Endothelial cell of umbilical vein (primary cell): ENCODE results near the gene GPR183. TPM values are rescaled to one million over a fixed set of nuclear protein-coding genes. Genes with fewer than 3 reads are reported as not detected.

Source experiments
- BruUV-seq: library from RNA; stranded (reverse); fragments of 400-500 nt; replicated peaks from 2 replicates; lab custom pipeline; 2021; lab: Mats Ljungman, UMichigan
- CTCF ChIA-PET: fragments of 300-600, 350-600 bp; sonication (Branson Sonifier 250); formaldehyde crosslinking; loops from one replicate; lab custom pipeline; 2021; ENCODE audit warnings: antibody characterized with exemption, inconsistent platforms; lab: Charles Lee
- POLR2A ChIA-PET: fragments of 300-600, 350-600 bp; sonication (Branson Sonifier 250); formaldehyde crosslinking; loops from one replicate; lab custom pipeline; 2021; ENCODE audit warnings: antibody characterized with exemption, inconsistent platforms; lab: Charles Lee
- DNase-seq: peaks from one replicate; pipeline ENCODE4 v3.0.0-alpha.2; 2011; ENCODE audit warnings: low read depth, low spot score
- FAIRE-seq: peaks from 2 replicates; lab custom pipeline; 2011; peaks lifted over from hg19 to GRCh38; lab: Jason Lieb, UNC
- H2AFZ ChIP-seq: 2 replicates; pipeline ENCODE4 v1.6.0; 2012; ENCODE audit warnings: low read depth, low read length, control low read depth, inconsistent platforms
- H3K27ac ChIP-seq: 2 replicates; pipeline ENCODE4 v1.5.1; 2011; ENCODE audit warnings: low read depth, mild to moderate bottlenecking, control low read depth, low read length, moderate library complexity; ENCODE audit not compliant: insufficient read depth
- H3K27me3 ChIP-seq, 2 experiments: 2 replicates each; pipeline versions ENCODE4 v1.6.0 to v1.6.1; 2011; ENCODE audit warnings: low read length in 2 of 2, mixed read lengths in 1 of 2; ENCODE audit not compliant: control insufficient read depth in 2 of 2, insufficient read depth in 2 of 2
- H3K36me3 ChIP-seq, 2 experiments: 2 replicates in 1 of 2; 3 replicates in 1 of 2; pipeline ENCODE4 v1.5.1; 2011; ENCODE audit warnings: low read length in 2 of 2, mild to moderate bottlenecking in 1 of 2, moderate library complexity in 1 of 2; ENCODE audit not compliant: control insufficient read depth in 2 of 2, insufficient read depth in 2 of 2; ENCODE audit errors: extremely low read depth in 1 of 2
- H3K4me1 ChIP-seq: 3 replicates; pipeline ENCODE4 v1.5.1; 2011; ENCODE audit warnings: mild to moderate bottlenecking, low read length; ENCODE audit not compliant: control insufficient read depth, insufficient read depth; ENCODE audit errors: extremely low read depth
- H3K4me2 ChIP-seq: 2 replicates; pipeline ENCODE4 v1.6.1; 2011; ENCODE audit warnings: low read length, control low read depth, mixed read lengths; ENCODE audit not compliant: insufficient read depth
- H3K4me3 ChIP-seq, 3 experiments: fragments of 200-600 bp in 1 of 3; sonication (generic), shearing (Covaris generic) in 1 of 3; replicated peaks in 1 of 3; 2 replicates each; pipeline ENCODE4 v1.5.1; 2011 to 2016; ENCODE audit warnings: control low read depth in 3 of 3, low read length in 3 of 3, mild to moderate bottlenecking in 2 of 3, inconsistent platforms in 1 of 3, low read depth in 1 of 3, moderate library complexity in 1 of 3; ENCODE audit not compliant: insufficient read depth in 1 of 3
- H3K79me2 ChIP-seq: 2 replicates; pipeline ENCODE4 v1.6.0; 2012; ENCODE audit warnings: low read length, inconsistent platforms; ENCODE audit not compliant: control insufficient read depth, insufficient read depth
- H3K9ac ChIP-seq: replicated peaks from 2 replicates; pipeline ENCODE3; 2011; ENCODE audit warnings: low read length, control low read depth; ENCODE audit not compliant: insufficient read depth; ENCODE audit errors: extremely low read depth
- H3K9me1 ChIP-seq: replicated peaks from 3 replicates; pipeline ENCODE4 v1.6.0; 2011; ENCODE audit warnings: mild to moderate bottlenecking, low read length; ENCODE audit not compliant: control insufficient read depth, insufficient read depth; ENCODE audit errors: extremely low read depth
- H3K9me3 ChIP-seq: replicated peaks from 2 replicates; pipeline ENCODE4 v1.5.1; 2012; ENCODE audit warnings: low read length, inconsistent platforms; ENCODE audit not compliant: control insufficient read depth, insufficient read depth
- H4K20me1 ChIP-seq: replicated peaks from 2 replicates; pipeline ENCODE3; 2011; ENCODE audit warnings: mild to moderate bottlenecking, low read length; ENCODE audit not compliant: control insufficient read depth, insufficient read depth; ENCODE audit errors: extremely low read depth
- CTCF ChIP-seq, 2 donors: IDR thresholded peaks; 1 replicate in 1 of 2; 2 replicates in 1 of 2; pipeline ENCODE4 v1.5.1; 2011; ENCODE audit warnings: low read length in 2 of 2, mild to moderate bottlenecking in 2 of 2, moderate library complexity in 2 of 2, control low read depth in 1 of 2, inconsistent platforms in 1 of 2, low read depth in 1 of 2; ENCODE audit not compliant: insufficient read depth in 1 of 2; ENCODE audit errors: extremely low read depth in 1 of 2
- EZH2 ChIP-seq: IDR thresholded peaks from 2 replicates; pipeline ENCODE4 v1.6.1; 2012; ENCODE audit warnings: borderline replicate concordance, low read depth, mild to moderate bottlenecking, moderate library complexity, low read length, inconsistent platforms; ENCODE audit not compliant: severe bottlenecking
- FOS ChIP-seq: IDR thresholded peaks from 2 replicates; pipeline ENCODE4 v1.6.1; 2011; ENCODE audit warnings: mild to moderate bottlenecking, low read length, moderate library complexity, borderline replicate concordance; ENCODE audit not compliant: insufficient read depth
- GATA2 ChIP-seq: IDR thresholded peaks from 2 replicates; pipeline ENCODE4 v1.7.0; 2011; ENCODE audit warnings: low read depth, mild to moderate bottlenecking, moderate library complexity, mixed read lengths, low read length; ENCODE audit not compliant: insufficient read length, insufficient read depth
- JUN ChIP-seq: IDR thresholded peaks from 2 replicates; pipeline ENCODE4 v1.6.1; 2011; ENCODE audit warnings: borderline replicate concordance, low read depth; ENCODE audit not compliant: insufficient read length, insufficient read depth
- MYC ChIP-seq: IDR thresholded peaks from one replicate; pipeline ENCODE4 v1.6.1; 2011; ENCODE audit warnings: mild to moderate bottlenecking, low read depth, low read length
- POLR2A ChIP-seq: IDR thresholded peaks from 2 replicates; pipeline ENCODE4 v1.6.1; 2012; ENCODE audit warnings: low read depth, mild to moderate bottlenecking, control low read depth, low read length
- POLR2AphosphoS5 ChIP-seq: IDR thresholded peaks from 2 replicates; pipeline ENCODE4 v1.6.1; 2012; ENCODE audit warnings: low read depth, mild to moderate bottlenecking, control low read depth, low read length, moderate library complexity; ENCODE audit not compliant: insufficient read depth
- dilution Hi-C: fragments of 300-500 bp; cut with MboI; formaldehyde crosslinking; loops from one replicate; pipeline ENCODE4 v1.15.0; 2019; ENCODE audit warnings: low sequenced_read_pairs; ENCODE audit not compliant: extremely low pct_ligation_motif_present
- intact Hi-C: fragments of 100-400 bp; cut with micrococcal nuclease; formaldehyde crosslinking; loops from one replicate; pipeline ENCODE4 v1.10.0; 2022
- polyA plus RNA-seq, 4 experiments: library from polyadenylated mRNA; depleted of rRNA in 3 of 4; stranded (reverse) in 3 of 4; unstranded in 1 of 4; fragments of >200 nt; gene quantifications; 2 replicates each; pipeline versions ENCODE4 v1.2.1 to v1.2.3, GENCODE V29; 2011 to 2012; ENCODE audit warnings: missing spikeins in 1 of 4
- total RNA-seq: library from RNA; stranded (reverse); gene quantifications from 2 replicates; pipeline ENCODE4 v1.2.3, GENCODE V29; 2021
- TF ChIP-seq, protein P1 (sequence below): IDR thresholded peaks from 2 replicates; pipeline ENCODE4 v1.6.1; 2011; ENCODE audit not compliant: insufficient read depth, insufficient read length

The GPR183 gene
- total and polyA plus RNA-seq, 2 donors (not counting 3 experiments of a cell fraction or from before 2014, with no cell fraction given) = 0.23 TPM; not detected in 1

DNA sequence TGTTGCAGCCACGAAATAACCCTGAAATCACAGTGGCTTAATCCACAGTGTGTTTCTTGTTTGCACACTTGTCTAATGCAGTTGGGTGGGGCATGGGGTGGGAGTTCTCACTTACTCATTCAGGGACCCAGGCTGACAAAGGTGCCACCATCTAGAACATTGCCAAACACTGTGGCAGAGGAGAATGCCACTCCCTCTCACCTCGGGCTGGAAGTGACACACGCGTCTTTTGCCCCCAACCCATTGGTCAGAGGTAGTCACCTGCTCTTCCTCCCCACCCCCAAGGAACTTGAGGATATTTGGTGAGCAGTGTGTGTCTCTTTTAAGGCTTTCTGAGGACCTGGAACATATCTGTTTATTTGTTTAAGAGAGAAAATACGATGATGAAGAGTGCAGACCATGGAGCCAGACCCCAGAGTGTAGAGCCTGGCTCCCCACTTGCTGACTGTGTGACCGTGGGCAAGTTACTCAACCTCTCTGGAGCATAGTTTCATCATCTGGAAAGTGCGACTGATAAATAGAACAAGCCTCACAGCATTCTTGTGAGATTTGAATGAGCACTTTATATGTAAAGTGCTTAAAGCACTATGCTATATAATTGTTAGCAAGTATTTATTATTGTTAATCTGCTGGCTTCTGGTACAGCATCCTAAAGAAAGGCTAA is 17.4 kb downstream of the GPR183 start:
- no peak overlapping the region for H3K27ac ChIP-seq

More for the DNA sequence above, 17.4 kb downstream of the GPR183 start:
- H3K27me3 ChIP-seq = no peaks in the 10 kb centered on the region
- H3K9me1 ChIP-seq = no peaks in the 10 kb centered on the region
- no peaks in the 10 kb centered on the region for H3K36me3 ChIP-seq
- no peaks in the 10 kb centered on the region for H4K20me1 ChIP-seq
- POLR2A ChIA-PET = no interaction called here
- TF ChIP-seq MYC (no peak), FOS (no peak), GATA2 (no peak), POLR2A (no peak), JUN (no peak), CTCF (IDR thresholded peaks at IDR 0.05; ENCODE audit: extremely low read depth in 1 of 2, insufficient read depth in 1 of 2, low read depth in 1 of 2, low read length in 2 of 2) (no peak), EZH2 (no peak), POLR2AphosphoS5 (no peak)
- TF ChIP-seq, protein P1, sequence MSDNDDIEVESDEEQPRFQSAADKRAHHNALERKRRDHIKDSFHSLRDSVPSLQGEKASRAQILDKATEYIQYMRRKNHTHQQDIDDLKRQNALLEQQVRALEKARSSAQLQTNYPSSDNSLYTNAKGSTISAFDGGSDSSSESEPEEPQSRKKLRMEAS = no peak
- FAIRE-seq (no peak), DNase-seq (no peak)
- H3K79me2 ChIP-seq = no peaks in the 10 kb centered on the region
- H2AFZ ChIP-seq = no peak overlapping the region
- CTCF ChIA-PET = no interaction called here
- no peaks in the 10 kb centered on the region for H3K9me3 ChIP-seq
- no TSS peak for BruUV-seq
- no peaks in the 10 kb centered on the region for H3K4me1 ChIP-seq
- no peak overlapping the region for H3K9ac ChIP-seq
- intact Hi-C loops = no loop called here
- H3K4me2 ChIP-seq = no peak overlapping the region
- dilution Hi-C loops = no loop called here
- H3K4me3 ChIP-seq = no peak overlapping the region
